H1 (cell line): ENCODE measurements around the gene TMPRSS3. TPM values are rescaled to one million over a fixed set of nuclear protein-coding genes. Genes with fewer than 3 reads are reported as not detected.

Experiments used
- CTCF ChIA-PET: fragments of 300-600 bp; sonication (Branson Sonifier 250); formaldehyde crosslinking; loops from one replicate; lab custom pipeline; 2021; ENCODE audit not compliant: partially characterized antibody; lab: Charles Lee
- POLR2A ChIA-PET: fragments of 300-600 bp; sonication (Branson Sonifier 250); formaldehyde crosslinking; loops from one replicate; lab custom pipeline; 2021; ENCODE audit warnings: inconsistent platforms; ENCODE audit not compliant: partially characterized antibody; lab: Charles Lee
- DNase-seq, 2 experiments: peaks; one replicate each; pipeline versions ENCODE4 v3.0.0 to v3.0.0-alpha.2; 2010 to 2022; ENCODE audit warnings: low spot score in 2 of 2, low read depth in 1 of 2, mixed read lengths in 1 of 2
- FAIRE-seq: peaks from 2 replicates; lab custom pipeline; 2011; peaks lifted over from hg19 to GRCh38; lab: Jason Lieb, UNC
- H2AFZ ChIP-seq: 2 replicates; pipeline ENCODE4 v1.8.1; 2012; ENCODE audit warnings: low read length, inconsistent platforms
- H2AK5ac ChIP-seq: 2 replicates; pipeline ENCODE4 v1.6.1; 2013; ENCODE audit warnings: low read depth, low read length
- H2BK120ac ChIP-seq: replicated peaks from 2 replicates; pipeline ENCODE3; 2013; ENCODE audit warnings: low read depth, low read length, inconsistent platforms
- H2BK12ac ChIP-seq: 2 replicates; pipeline ENCODE4 v1.6.1; 2013; ENCODE audit warnings: low read depth, low read length
- H2BK15ac ChIP-seq: 2 replicates; pipeline ENCODE4 v1.6.1; 2013; ENCODE audit warnings: low read length
- H2BK20ac ChIP-seq: 2 replicates; pipeline ENCODE4 v1.6.1; 2013; ENCODE audit warnings: low read length
- H2BK5ac ChIP-seq: 2 replicates; pipeline ENCODE4 v1.6.1; 2013; ENCODE audit warnings: low read depth, low read length
- H3K14ac ChIP-seq: 2 replicates; pipeline ENCODE4 v1.6.1; 2013; ENCODE audit warnings: inconsistent platforms; ENCODE audit not compliant: insufficient read length
- H3K18ac ChIP-seq: 2 replicates; pipeline ENCODE4 v1.6.1; 2013; ENCODE audit warnings: low read length; ENCODE audit errors: extremely low read depth
- H3K23ac ChIP-seq: 2 replicates; pipeline ENCODE4 v1.6.1; 2013; ENCODE audit warnings: inconsistent platforms; ENCODE audit not compliant: insufficient read length
- H3K23me2 ChIP-seq: 2 replicates; pipeline ENCODE4 v1.6.1; 2013; ENCODE audit warnings: low read depth, low read length
- H3K27ac ChIP-seq: 2 replicates; pipeline ENCODE4 v1.6.1; 2011; ENCODE audit warnings: low read depth, low read length, inconsistent platforms
- H3K27me3 ChIP-seq, 4 experiments: replicated peaks in 1 of 4; 1 replicate in 1 of 4; 2 replicates in 3 of 4; pipeline versions ENCODE4 v1.6.1 to v1.8.1; 2011 to 2013; ENCODE audit warnings: low read length in 3 of 4, mild to moderate bottlenecking in 3 of 4, inconsistent platforms in 2 of 4, mixed read lengths in 2 of 4, moderate library complexity in 1 of 4; ENCODE audit not compliant: control insufficient read depth in 3 of 4, insufficient read depth in 3 of 4; ENCODE audit errors: extremely low read depth in 1 of 4
- H3K36me3 ChIP-seq, 4 experiments: 2 replicates each; pipeline versions ENCODE4 v1.6.1 to v1.8.1; 2011 to 2013; ENCODE audit warnings: mild to moderate bottlenecking in 4 of 4, low read length in 3 of 4, moderate library complexity in 2 of 4, control low read depth in 1 of 4, inconsistent platforms in 1 of 4; ENCODE audit not compliant: insufficient read depth in 4 of 4, control insufficient read depth in 2 of 4
- H3K4ac ChIP-seq: replicated peaks from 2 replicates; pipeline ENCODE3; 2013; ENCODE audit warnings: low read length, low read depth, mixed read lengths, inconsistent platforms; ENCODE audit not compliant: insufficient read length
- H3K4me1 ChIP-seq, 4 experiments: replicated peaks in 1 of 4; 1 replicate in 1 of 4; 2 replicates in 3 of 4; pipeline versions ENCODE4 v1.6.1 to v1.8.1; 2011 to 2013; ENCODE audit warnings: low read length in 3 of 4, inconsistent platforms in 2 of 4, mixed read lengths in 1 of 4; ENCODE audit not compliant: insufficient read depth in 4 of 4, control insufficient read depth in 3 of 4
- H3K4me2 ChIP-seq, 2 experiments: 2 replicates each; pipeline versions ENCODE4 v1.6.1 to v1.8.1; 2011 to 2013; ENCODE audit warnings: low read depth in 2 of 2, low read length in 2 of 2, control low read depth in 1 of 2, inconsistent platforms in 1 of 2, mild to moderate bottlenecking in 1 of 2; ENCODE audit not compliant: insufficient read depth in 1 of 2
- H3K4me3 ChIP-seq, 4 experiments: fragments of 200-600, 300-600 bp in 1 of 4; sonication (generic), shearing (Covaris generic), sonication (Bioruptor Twin) in 1 of 4; 2 replicates each; pipeline versions ENCODE4 v1.5.1 to v1.8.1; 2011 to 2016; ENCODE audit warnings: low read length in 4 of 4, low read depth in 3 of 4, control low read depth in 2 of 4, inconsistent platforms in 2 of 4, mild to moderate bottlenecking in 2 of 4, mixed read lengths in 1 of 4, moderate library complexity in 1 of 4; ENCODE audit not compliant: insufficient read depth in 2 of 4; ENCODE audit errors: extremely low read depth in 1 of 4
- H3K56ac ChIP-seq: replicated peaks from 2 replicates; pipeline ENCODE3; 2013; ENCODE audit warnings: low read depth, mild to moderate bottlenecking, mixed read lengths, low read length, inconsistent platforms; ENCODE audit not compliant: insufficient read length
- H3K79me1 ChIP-seq: 2 replicates; pipeline ENCODE4 v1.6.1; 2013; ENCODE audit warnings: low read depth, low read length, control low read depth
- H3K79me2 ChIP-seq, 2 experiments: 2 replicates each; pipeline versions ENCODE4 v1.6.1 to v1.8.1; 2012 to 2013; ENCODE audit warnings: low read length in 2 of 2, mild to moderate bottlenecking in 2 of 2, inconsistent platforms in 1 of 2; ENCODE audit not compliant: insufficient read depth in 2 of 2, control insufficient read depth in 1 of 2
- H3K9ac ChIP-seq, 4 experiments: replicated peaks in 1 of 4; 1 replicate in 1 of 4; 2 replicates in 3 of 4; pipeline versions ENCODE4 v1.6.1 to v1.8.1; 2011 to 2013; ENCODE audit warnings: low read depth in 3 of 4, low read length in 3 of 4, control low read depth in 2 of 4, mild to moderate bottlenecking in 2 of 4, moderate library complexity in 2 of 4, inconsistent platforms in 1 of 4; ENCODE audit errors: extremely low read depth in 1 of 4
- H3K9me3 ChIP-seq, 2 experiments: 2 replicates each; pipeline versions ENCODE4 v1.6.1 to v1.8.1; 2012 to 2013; ENCODE audit warnings: mild to moderate bottlenecking in 2 of 2, moderate library complexity in 2 of 2, control low read depth in 1 of 2, inconsistent platforms in 1 of 2, low read depth in 1 of 2, low read length in 1 of 2, mixed read lengths in 1 of 2; ENCODE audit not compliant: insufficient read depth in 2 of 2
- H4K20me1 ChIP-seq, 2 experiments: replicated peaks in 1 of 2; 2 replicates each; pipeline versions ENCODE3 to v1.8.1; 2011 to 2013; ENCODE audit warnings: inconsistent platforms in 2 of 2, low read length in 2 of 2, mild to moderate bottlenecking in 1 of 2; ENCODE audit not compliant: insufficient read depth in 2 of 2, control insufficient read depth in 1 of 2
- H4K5ac ChIP-seq: 2 replicates; pipeline ENCODE4 v1.6.1; 2013; ENCODE audit warnings: low read length, low read depth, mixed read lengths, inconsistent platforms; ENCODE audit not compliant: insufficient read length
- H4K8ac ChIP-seq: 2 replicates; pipeline ENCODE4 v1.8.0; 2013; ENCODE audit warnings: mild to moderate bottlenecking, moderate library complexity, low read length, inconsistent platforms; ENCODE audit not compliant: insufficient read depth; ENCODE audit errors: extremely low read depth
- H4K91ac ChIP-seq: replicated peaks from 2 replicates; pipeline ENCODE3; 2013; ENCODE audit warnings: low read length, mixed read lengths, inconsistent platforms; ENCODE audit not compliant: insufficient read length
- ASH2L ChIP-seq: fragments of 200-600, 300-600 bp; sonication (generic); IDR thresholded peaks from one replicate; pipeline ENCODE4 v1.7.1; 2017; ENCODE audit warnings: low read length
- BRCA1 ChIP-seq: IDR thresholded peaks from 2 replicates; pipeline ENCODE4 v1.6.1; 2012; ENCODE audit warnings: low read depth, low read length, improper control_type of control experiment
- CHD1 ChIP-seq: IDR thresholded peaks from 2 replicates; pipeline ENCODE4 v1.6.1; 2012; ENCODE audit warnings: low read depth, low read length, improper control_type of control experiment
- CTBP2 ChIP-seq: IDR thresholded peaks from 2 replicates; pipeline ENCODE4 v1.7.0; 2011; ENCODE audit warnings: borderline replicate concordance, mild to moderate bottlenecking, moderate library complexity, mixed read lengths, low read length; ENCODE audit not compliant: insufficient read depth, insufficient read length
- HDAC2 ChIP-seq, 2 experiments: fragments of 300-600 bp in 1 of 2; sonication (generic) in 1 of 2; IDR thresholded peaks; 2 replicates each; pipeline ENCODE4 v1.6.1; 2011 to 2012; ENCODE audit warnings: low read depth in 2 of 2, low read length in 2 of 2, mild to moderate bottlenecking in 2 of 2, moderate library complexity in 2 of 2, borderline replicate concordance in 1 of 2, inconsistent platforms in 1 of 2
- RBBP5 ChIP-seq: IDR thresholded peaks from 2 replicates; pipeline ENCODE4 v1.7.1; 2012; ENCODE audit warnings: low read depth, mild to moderate bottlenecking, inconsistent platforms, low read length, moderate library complexity, borderline replicate concordance
- SIRT6 ChIP-seq: IDR thresholded peaks from one replicate; pipeline ENCODE4 v1.7.1; 2012; ENCODE audit warnings: low read length, inconsistent platforms
- SP4 ChIP-seq: IDR thresholded peaks from 2 replicates; pipeline ENCODE4 v1.6.1; 2012; ENCODE audit warnings: low read length, inconsistent platforms
- SUZ12 ChIP-seq: fragments of 200-600 bp; sonication (generic); IDR thresholded peaks from 2 replicates; pipeline ENCODE4 v1.6.1; 2012; ENCODE audit warnings: mild to moderate bottlenecking, inconsistent platforms, low read length, moderate library complexity, mixed read lengths
- TAF1 ChIP-seq: IDR thresholded peaks from 2 replicates; pipeline ENCODE4 v1.6.1; 2011; ENCODE audit warnings: mild to moderate bottlenecking, low read depth, low read length
- TCF12 ChIP-seq: IDR thresholded peaks from 2 replicates; pipeline ENCODE4 v1.6.1; 2011; ENCODE audit warnings: low read depth, mild to moderate bottlenecking, low read length
- YY1 ChIP-seq: IDR thresholded peaks from 2 replicates; pipeline ENCODE4 v1.6.1; 2011; ENCODE audit warnings: low read depth, mild to moderate bottlenecking, low read length
- WGBS, 2 experiments: shearing (Covaris generic) in 1 of 2; methylation state at CpG; one replicate each; pipeline versions ENCODE4 v1.1.6 to v1.1.7; 2013 to 2015; ENCODE audit warnings: low lambda C conversion rate in 2 of 2, mixed read lengths in 2 of 2, inconsistent platforms in 1 of 2, low coverage in 1 of 2, missing lambda C conversion rate in 1 of 2; ENCODE audit not compliant: insufficient replicate concordance in 2 of 2, insufficient coverage in 1 of 2, insufficient read length in 1 of 2; ENCODE audit errors: extremely low coverage in 1 of 2, missing lambda C conversion rate in 1 of 2; 5-methylcytosine and 5-hydroxymethylcytosine counted together
- polyA plus RNA-seq, 7 experiments: library from polyadenylated mRNA; depleted of rRNA in 3 of 7; stranded (reverse) in 5 of 7; unstranded in 2 of 7; fragments of >200 nt in 5 of 7; fragments of 200-250 nt in 2 of 7; gene quantifications; 1 replicate in 5 of 7; 2 replicates in 1 of 7; 4 replicates in 1 of 7; pipeline versions ENCODE4 v1.2.1 to v1.2.3, GENCODE V29; 2011 to 2013; ENCODE audit warnings: missing spikeins in 2 of 7, mixed read lengths in 2 of 7
- total RNA-seq: library from RNA; stranded (reverse); fragmentation: NEBNext Ultra II Directional; extraction: Animal tissue kit (Norgen Biotek cat#: 25700); gene quantifications from 2 replicates; pipeline ENCODE4 v1.2.1, GENCODE V29; 2021
- TF ChIP-seq, protein P1 (sequence below): IDR thresholded peaks from 2 replicates; pipeline ENCODE4 v1.6.1; 2012; ENCODE audit warnings: inconsistent platforms

Gene TMPRSS3
- total and polyA plus RNA-seq, 2 of the 8 experiments (the other 6 are each of a cell fraction or from before 2014, with no cell fraction given): 0.38 TPM; not detected in 1

DNA sequence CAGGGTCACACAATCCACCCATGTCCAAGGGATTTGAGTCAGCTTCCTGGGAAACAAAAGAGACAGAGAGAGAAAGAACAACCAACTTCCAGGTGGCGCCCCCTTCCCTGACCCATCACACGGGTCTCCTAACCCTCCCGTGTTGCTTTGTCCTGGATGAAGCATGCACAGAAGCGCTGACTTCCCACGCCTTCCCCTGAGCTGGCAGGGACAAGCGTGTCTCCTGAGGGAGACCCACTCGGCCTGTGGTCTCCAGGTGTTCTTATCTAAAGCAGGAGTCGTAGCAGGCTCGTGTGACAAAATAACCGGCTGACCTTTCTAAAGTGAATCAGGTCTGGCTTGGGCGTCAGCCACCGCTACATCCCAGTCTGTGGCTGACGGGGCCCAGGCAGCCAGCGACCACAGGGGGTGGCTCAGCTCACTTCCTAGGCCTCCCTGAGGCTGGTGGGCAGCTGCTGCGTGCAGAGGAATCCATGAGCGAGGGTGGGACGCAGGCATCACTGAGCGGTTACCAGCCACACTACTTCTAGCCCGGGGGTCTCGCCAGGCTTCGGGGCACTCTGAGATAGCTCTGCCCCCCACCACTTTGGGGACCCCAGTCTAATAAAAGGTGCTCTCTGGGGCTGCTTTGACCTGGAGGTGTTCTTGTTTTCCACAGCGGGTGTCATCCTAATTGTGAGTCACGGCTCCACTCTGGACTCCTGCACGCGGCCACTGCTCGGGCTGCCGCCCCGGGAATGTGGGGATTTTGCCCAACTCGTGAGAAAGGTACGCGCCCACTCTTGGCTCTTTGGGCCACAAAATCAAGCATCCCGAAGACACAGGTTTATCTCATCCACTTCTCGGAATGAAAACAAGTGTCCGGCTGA lies 48.3 kb upstream of the TMPRSS3 start:
- Histone ChIP-seq H3K23ac (no peak overlapping the region), H3K14ac (no peak overlapping the region), H3K56ac (no peak overlapping the region), H4K91ac (no peak overlapping the region), H2BK12ac (no peak overlapping the region), H4K8ac (no peak overlapping the region; the same call in 1 of the 2 replicates), H4K5ac (no peak overlapping the region), H3K79me2 (no peaks in the 10 kb centered on the region), H2BK15ac (no peak overlapping the region), H4K20me1 (peaks cover 0 to 9% of the 10 kb centered on the region in 2 experiments), H2AK5ac (no peak overlapping the region), H3K9ac (no peak overlapping the region), H3K4ac (no peak overlapping the region), H2BK120ac (no peak overlapping the region), H3K9me3 (no peaks in the 10 kb centered on the region), H3K4me1 (no peaks in the 10 kb centered on the region), H3K27ac (no peak overlapping the region), H3K27me3 (no peaks in the 10 kb centered on the region), H2BK20ac (no peak overlapping the region), H3K79me1 (no peaks in the 10 kb centered on the region), H3K36me3 (no peaks in the 10 kb centered on the region), H3K4me2 (no peak overlapping the region), H3K23me2 (peaks cover 6% of the 10 kb centered on the region; the same call in 1 of the 2 replicates), H2AFZ (no peak overlapping the region), H3K4me3 (no peak overlapping the region), H3K18ac (no peak overlapping the region), H2BK5ac (no peak overlapping the region)
- FAIRE-seq (no peak), DNase-seq (no peak)
- WGBS, 2 experiments: 87% methylated on average over 34 of the region's 34 CpGs; no CpG with 5 or more reads in 1 of the 2 experiments
- ChIA-PET POLR2A (no interaction called here), CTCF (interaction anchor here (0.6 to 1.7 kb wide), 10 partner anchors 12 to 594 kb away, joined by 3 to 4 read pairs (median 3); no protein-coding TSS in a partner anchor)
- no peak for TF ChIP-seq HDAC2 (IDR thresholded peaks at IDR 0.05; ENCODE audit: borderline replicate concordance in 1 of 2, low read depth in 2 of 2, low read length in 2 of 2)
- no peak for TF ChIP-seq TCF12
- no peak for TF ChIP-seq RBBP5
- TF ChIP-seq CHD1: no peak
- no peak for TF ChIP-seq ASH2L
- TF ChIP-seq, protein P1, sequence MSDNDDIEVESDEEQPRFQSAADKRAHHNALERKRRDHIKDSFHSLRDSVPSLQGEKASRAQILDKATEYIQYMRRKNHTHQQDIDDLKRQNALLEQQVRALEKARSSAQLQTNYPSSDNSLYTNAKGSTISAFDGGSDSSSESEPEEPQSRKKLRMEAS: no peak
- no peak for TF ChIP-seq SUZ12
- TF ChIP-seq YY1: no peak
- no peak for TF ChIP-seq SP4
- no peak for TF ChIP-seq CTBP2
- no peak for TF ChIP-seq TAF1
- no peak for TF ChIP-seq BRCA1
- no peak for TF ChIP-seq SIRT6
